ENCODE results near the gene IWS1. TPM values are rescaled to one million over a fixed set of nuclear protein-coding genes. Genes with fewer than 3 reads are reported as not detected.
A peak's percentile ranks its signal among the peaks of the same experiment; 100 is the strongest.

Gene IWS1
- total and polyA plus RNA-seq, 12 donors = 37.4 to 64.8 (median 46.4) TPM

DNA sequence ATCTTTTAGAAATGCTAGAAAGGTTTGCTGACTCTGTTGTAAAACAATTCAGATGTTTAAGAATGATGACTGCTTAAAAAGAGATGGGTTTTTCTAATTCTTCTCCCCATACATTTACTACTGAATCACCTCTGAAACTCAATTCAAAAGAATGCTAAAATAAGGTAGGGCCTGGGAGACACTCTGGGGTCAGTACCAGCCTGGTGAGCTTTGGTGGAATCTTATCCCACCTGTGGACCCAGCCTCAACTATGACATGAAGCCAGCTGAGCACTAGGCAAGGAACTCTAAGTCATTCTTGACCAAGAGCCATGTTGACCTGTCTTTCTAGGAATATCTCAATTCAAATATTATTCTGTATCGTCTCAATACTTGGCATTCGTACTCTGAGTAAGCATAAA, 44.3 kb downstream of the IWS1 start:
- H3K27me3 ChIP-seq = no peaks in the 10 kb centered on the region
- peaks cover 0 to 12% (median 0%) of the 10 kb centered on the region in 9 donors for H3K4me1 ChIP-seq
- 44 to 46% methylated on average over 2 of the region's 2 CpGs for whole genome bisulfite sequencing, 2 donors
- intact Hi-C loops (cut with DNase I) = loop anchor here in 3 of 10 donors (5.0 to 10.0 kb wide), 3 partner anchors 157 to 287 kb away; no protein-coding TSS in a partner anchor
- no peaks in the 10 kb centered on the region for H3K9me3 ChIP-seq
- peaks cover 0 to 74% (median 46%) of the 10 kb centered on the region in 9 donors for H3K36me3 ChIP-seq
- no peak overlapping the region for H3K4me3 ChIP-seq
- TF ChIP-seq, protein P1, sequence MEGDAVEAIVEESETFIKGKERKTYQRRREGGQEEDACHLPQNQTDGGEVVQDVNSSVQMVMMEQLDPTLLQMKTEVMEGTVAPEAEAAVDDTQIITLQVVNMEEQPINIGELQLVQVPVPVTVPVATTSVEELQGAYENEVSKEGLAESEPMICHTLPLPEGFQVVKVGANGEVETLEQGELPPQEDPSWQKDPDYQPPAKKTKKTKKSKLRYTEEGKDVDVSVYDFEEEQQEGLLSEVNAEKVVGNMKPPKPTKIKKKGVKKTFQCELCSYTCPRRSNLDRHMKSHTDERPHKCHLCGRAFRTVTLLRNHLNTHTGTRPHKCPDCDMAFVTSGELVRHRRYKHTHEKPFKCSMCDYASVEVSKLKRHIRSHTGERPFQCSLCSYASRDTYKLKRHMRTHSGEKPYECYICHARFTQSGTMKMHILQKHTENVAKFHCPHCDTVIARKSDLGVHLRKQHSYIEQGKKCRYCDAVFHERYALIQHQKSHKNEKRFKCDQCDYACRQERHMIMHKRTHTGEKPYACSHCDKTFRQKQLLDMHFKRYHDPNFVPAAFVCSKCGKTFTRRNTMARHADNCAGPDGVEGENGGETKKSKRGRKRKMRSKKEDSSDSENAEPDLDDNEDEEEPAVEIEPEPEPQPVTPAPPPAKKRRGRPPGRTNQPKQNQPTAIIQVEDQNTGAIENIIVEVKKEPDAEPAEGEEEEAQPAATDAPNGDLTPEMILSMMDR (IDR thresholded peaks at IDR 0.05) = no peak
- no peak for DNase-seq
- ATAC-seq = no peak
- H3K27ac ChIP-seq = no peak overlapping the region

DNA sequence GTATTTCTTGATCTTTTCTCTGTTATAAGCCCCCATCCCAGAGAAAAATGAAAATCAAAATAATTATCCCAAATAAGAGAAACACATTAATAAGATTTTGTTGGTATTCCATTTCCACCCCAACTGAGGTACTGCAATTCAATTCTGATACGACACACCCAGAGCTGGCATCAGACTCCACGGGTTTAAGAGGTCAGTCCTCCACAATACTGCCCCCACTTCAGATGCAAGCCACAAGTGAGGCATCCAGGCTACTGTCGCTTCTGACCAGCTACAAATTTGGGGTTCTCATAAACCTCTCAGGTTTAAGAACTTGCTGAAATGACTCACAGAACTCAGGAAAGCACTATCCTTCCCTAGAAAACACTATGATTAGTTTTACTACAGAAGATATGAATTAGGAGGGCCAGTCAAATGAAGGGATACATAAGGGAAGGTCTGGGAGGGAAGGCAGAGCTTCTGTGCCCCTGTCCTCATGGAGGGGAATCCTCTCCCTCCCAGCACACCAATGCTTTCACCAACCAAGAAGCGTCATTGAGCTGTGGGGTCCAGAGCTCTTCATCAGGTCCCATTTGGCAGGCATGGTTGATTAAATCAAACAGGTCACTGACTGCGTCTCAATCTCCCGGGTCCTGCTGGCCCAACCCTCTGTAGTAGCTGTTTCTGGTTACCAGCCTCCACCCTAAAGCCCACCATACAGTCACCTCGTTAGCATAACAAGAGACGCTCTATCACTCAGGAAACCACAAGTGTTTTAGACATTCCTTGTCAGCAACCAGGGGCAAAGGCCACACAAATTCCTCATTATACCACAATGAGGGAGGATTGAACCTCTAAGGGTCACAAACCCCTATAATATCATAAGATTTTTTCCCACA, 46.2 kb downstream of the IWS1 start:
- no peak for DNase-seq
- H3K27ac ChIP-seq = no peak overlapping the region
- TF ChIP-seq, protein P1 (IDR thresholded peaks at IDR 0.05) = no peak
- WGBS, 2 donors = 58 to 61% methylated on average over 8 of the region's 8 CpGs
- H3K36me3 ChIP-seq = peaks cover 0 to 54% (median 27%) of the 10 kb centered on the region in 9 donors
- H3K9me3 ChIP-seq = peaks cover 0 to 10% (median 0%) of the 10 kb centered on the region in 11 donors
- peak in 3 of 8 donors; percentile 21 to 38 (median 27) for ATAC-seq
- H3K4me3 ChIP-seq = no peak overlapping the region
- H3K27me3 ChIP-seq = no peaks in the 10 kb centered on the region
- no peaks in the 10 kb centered on the region for H3K4me1 ChIP-seq
- intact Hi-C loops (cut with DNase I) = loop anchor here in 9 of 10 donors (2.0 to 10.0 kb wide), 6 partner anchors 153 to 285 kb away; no protein-coding TSS in a partner anchor

DNA sequence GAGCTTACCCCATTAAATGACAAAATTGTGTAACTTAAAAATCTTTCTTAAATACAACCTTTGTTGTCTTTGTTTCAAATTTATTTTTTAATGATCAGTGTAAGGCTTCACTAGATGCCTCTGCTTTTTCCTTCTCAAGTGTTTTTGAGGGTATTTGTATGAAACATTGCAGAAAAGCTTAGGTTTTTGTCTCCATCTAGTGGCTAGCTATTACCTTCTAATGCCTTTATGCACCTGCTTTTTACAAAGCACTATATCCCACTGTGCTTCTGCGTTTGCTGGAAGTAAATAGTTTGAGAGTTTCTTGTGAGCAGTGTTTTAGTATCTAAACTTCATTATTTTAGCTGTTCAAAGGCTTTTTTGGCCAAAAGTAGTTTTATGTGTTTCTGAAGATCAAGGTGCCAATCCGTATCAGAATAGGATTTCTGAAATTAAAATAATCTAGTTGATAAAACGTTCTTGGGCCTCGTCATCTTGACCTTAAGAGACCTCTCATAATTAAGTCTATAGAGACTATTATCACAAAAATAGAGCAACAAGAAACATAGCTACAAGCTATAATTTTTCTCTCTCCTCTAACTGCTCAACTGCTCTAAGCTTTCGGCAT, 47.0 kb downstream of the IWS1 start:
- 53 to 58% methylated on average over 5 of the region's 5 CpGs for WGBS, 2 donors
- no peak for DNase-seq

DNA sequence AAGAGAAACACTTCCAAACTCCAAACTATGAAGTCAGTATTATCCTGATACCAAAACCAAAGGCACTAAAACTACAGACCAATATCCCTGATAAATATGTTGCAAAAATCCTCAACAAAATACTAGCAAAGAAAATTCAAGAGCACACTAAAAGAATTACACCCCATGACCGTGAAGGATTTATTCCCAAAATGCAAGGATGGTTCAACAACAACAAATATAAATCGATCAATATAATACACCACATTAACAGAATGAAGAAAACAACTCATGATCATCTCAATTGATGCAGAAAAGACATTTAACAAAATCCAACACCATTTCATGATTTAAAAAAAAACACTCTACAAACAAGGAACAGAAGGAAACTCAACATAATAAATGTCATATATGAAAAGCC, 50.5 kb downstream of the IWS1 start:
- DNase-seq = no peak
- no peak for ATAC-seq
- Histone ChIP-seq H3K36me3 (peaks cover 0 to 13% (median 8%) of the 10 kb centered on the region in 9 donors), H3K4me1 (no peaks in the 10 kb centered on the region), H3K27me3 (no peaks in the 10 kb centered on the region), H3K27ac (no peak overlapping the region), H3K9me3 (peaks cover 0 to 12% (median 0%) of the 10 kb centered on the region in 11 donors), H3K4me3 (no peak overlapping the region)
- 96 to 100% methylated on average over 2 of the region's 2 CpGs for WGBS, 2 donors
- intact Hi-C loops (cut with DNase I) = loop anchor here in 7 of 10 donors (2.0 to 10.0 kb wide), 4 partner anchors 148 to 153 kb away; no protein-coding TSS in a partner anchor
- TF ChIP-seq, protein P1 (IDR thresholded peaks at IDR 0.05) = no peak

More for the DNA sequence above, 47.0 kb downstream of the IWS1 start:
- TF ChIP-seq, protein P1 (IDR thresholded peaks at IDR 0.05) = peak; percentile 35 to 78 (median 66)
- H3K36me3 ChIP-seq = peaks cover 0 to 47% (median 25%) of the 10 kb centered on the region in 9 donors
- H3K27me3 ChIP-seq = no peaks in the 10 kb centered on the region
- H3K27ac ChIP-seq = no peak overlapping the region
- H3K4me3 ChIP-seq = no peak overlapping the region
- peaks cover 0 to 12% (median 0%) of the 10 kb centered on the region in 11 donors for H3K9me3 ChIP-seq
- peak in 6 of 8 donors; percentile 43 to 65 (median 55) for ATAC-seq
- no peaks in the 10 kb centered on the region for H3K4me1 ChIP-seq
- intact Hi-C loops (cut with DNase I) = loop anchor here in 8 of 10 donors (2.0 to 10.0 kb wide), 4 partner anchors 152 to 157 kb away; no protein-coding TSS in a partner anchor

All from heart right ventricle (tissue), 16 donors.